ENCODE results near the gene COL9A1. TPM values are rescaled to one million over a fixed set of nuclear protein-coding genes. Genes with fewer than 3 reads are reported as not detected.
"Not testable (repeated sequence)": the region's sequence is repeated elsewhere in the genome, so short reads cannot be mapped to it uniquely, and the experiment has no call there.

Gene COL9A1
- not detected in 2 replicates for total RNA-seq (ENCODE audit: low replicate concordance)

DNA sequence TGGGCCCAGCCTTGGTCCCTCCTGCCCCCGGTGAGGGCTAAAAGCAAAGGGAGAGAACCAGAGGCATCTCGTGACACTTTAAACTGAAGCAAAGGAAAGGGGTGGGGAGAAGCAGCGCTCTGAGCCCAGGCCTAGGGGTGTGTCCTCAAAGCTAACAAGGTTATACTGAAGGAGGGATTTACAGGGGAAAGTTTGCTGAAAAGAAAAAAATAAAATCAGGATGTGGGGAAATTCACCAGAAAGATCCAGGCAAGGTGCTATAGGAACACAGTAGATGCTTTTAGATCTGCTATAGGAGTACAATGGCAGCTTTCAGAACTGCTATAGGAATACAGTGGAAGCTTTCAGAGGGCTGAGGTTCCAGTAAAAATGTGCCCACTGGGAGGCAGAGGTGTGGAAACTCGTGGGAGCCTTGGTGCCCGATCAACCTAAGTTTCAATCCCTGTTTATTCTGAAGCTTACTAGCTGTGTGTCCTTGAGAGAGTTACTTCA is at the start of gene COL9A1:
Gene COL9A1 (minus strand): TSS at position 51 of the 492 bp plus-strand sequence. CDS start 160 bp downstream, outside the sequence.
- H3K4me3 ChIP-seq (ENCODE audit: low read depth, low read length) = no peak within 1 kb of the TSS
- TF ChIP-seq CTCF (IDR thresholded peaks at IDR 0.05; ENCODE audit: insufficient read depth, low read length) = no peak
- no peak for DNase-seq (ENCODE audit: low read depth)

DNA sequence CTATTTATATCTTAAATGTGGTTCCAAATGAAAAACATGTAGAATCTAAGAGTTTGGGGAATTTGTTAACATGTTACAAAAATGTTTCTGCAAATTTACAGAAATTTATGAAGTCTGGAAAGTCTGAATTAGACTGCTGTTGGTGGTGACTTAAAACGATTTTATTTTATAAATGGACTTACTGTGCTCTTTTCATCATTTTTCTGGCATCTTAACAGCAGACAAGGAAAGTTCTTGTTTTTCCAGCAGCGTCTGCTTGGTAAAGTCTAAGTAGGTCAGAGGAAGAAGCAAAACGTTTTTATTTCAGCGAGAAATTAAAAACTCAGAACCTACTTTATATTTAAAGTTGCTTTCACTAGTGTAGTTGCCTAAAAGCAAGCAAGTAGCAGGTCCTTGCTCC is 48.6 kb upstream of the COL9A1 start:
- no peak for DNase-seq (ENCODE audit: low read depth)
- TF ChIP-seq CTCF (IDR thresholded peaks at IDR 0.05; ENCODE audit: insufficient read depth, low read length) = no peak

DNA sequence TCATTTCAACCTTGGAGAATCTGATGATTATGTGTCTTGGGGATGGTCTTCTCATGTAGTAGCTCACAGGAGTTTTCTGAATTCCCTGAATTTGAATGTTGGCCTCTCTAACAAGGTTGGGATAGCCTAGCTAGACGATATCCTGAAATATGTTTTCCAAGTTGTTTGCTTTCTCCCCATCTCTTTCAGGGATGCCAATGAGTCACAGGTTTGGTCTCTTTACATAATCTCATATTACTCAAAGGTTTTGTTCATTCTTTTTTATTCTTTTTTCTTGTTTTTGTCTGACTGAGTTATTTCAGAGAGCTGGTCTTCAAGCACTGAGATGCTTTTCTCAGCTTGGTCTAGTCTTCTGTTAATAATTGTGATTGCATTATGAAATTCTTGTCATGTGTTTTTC is 42.7 kb upstream of the COL9A1 start:
- DNase-seq (ENCODE audit: low read depth) = no peak
- H3K4me3 ChIP-seq (ENCODE audit: low read depth, low read length) = no peak overlapping the region
- no peak for TF ChIP-seq CTCF (IDR thresholded peaks at IDR 0.05; ENCODE audit: insufficient read depth, low read length)

More for the DNA sequence above, 48.6 kb upstream of the COL9A1 start:
- no peak overlapping the region for H3K4me3 ChIP-seq (ENCODE audit: low read depth, low read length)

- no peak for TF ChIP-seq CTCF (IDR thresholded peaks at IDR 0.05; ENCODE audit: insufficient read depth, low read length)
- no peak overlapping the region for H3K4me3 ChIP-seq (ENCODE audit: low read depth, low read length)
- DNase-seq (ENCODE audit: low read depth) = no peak
These were observed 40.4 kb upstream of the COL9A1 start for GRCh38 chr6:70343313-70343712.

GRCh38 chr6:70339810-70340209 is 36.9 kb upstream of the COL9A1 start:
- DNase-seq (ENCODE audit: low read depth); H3K4me3 ChIP-seq (ENCODE audit: low read depth, low read length): not testable (repeated sequence)

GRCh38 chr6:70338775-70339174 is 35.9 kb upstream of the COL9A1 start:
- H3K4me3 ChIP-seq (ENCODE audit: low read depth, low read length) = no peak overlapping the region
- TF ChIP-seq CTCF (IDR thresholded peaks at IDR 0.05; ENCODE audit: insufficient read depth, low read length) = no peak
- no peak for DNase-seq (ENCODE audit: low read depth)

GRCh38 chr6:70337743-70338105 is 34.8 kb upstream of the COL9A1 start:
- no peak for TF ChIP-seq CTCF (IDR thresholded peaks at IDR 0.05; ENCODE audit: insufficient read depth, low read length)
- H3K4me3 ChIP-seq (ENCODE audit: low read depth, low read length) = no peak overlapping the region
- DNase-seq (ENCODE audit: low read depth) = no peak
